CMK (cell line): ENCODE measurements around the gene SCFD1.
"Not testable (repeated sequence)": the region's sequence is repeated elsewhere in the genome, so short reads cannot be mapped to it uniquely, and the experiment has no call there.

ENCODE experiments used
- DNase-seq: peaks from one replicate; pipeline ENCODE4 v3.0.0-alpha.2; 2010; ENCODE audit warnings: low read depth

SCFD1 gene

DNA sequence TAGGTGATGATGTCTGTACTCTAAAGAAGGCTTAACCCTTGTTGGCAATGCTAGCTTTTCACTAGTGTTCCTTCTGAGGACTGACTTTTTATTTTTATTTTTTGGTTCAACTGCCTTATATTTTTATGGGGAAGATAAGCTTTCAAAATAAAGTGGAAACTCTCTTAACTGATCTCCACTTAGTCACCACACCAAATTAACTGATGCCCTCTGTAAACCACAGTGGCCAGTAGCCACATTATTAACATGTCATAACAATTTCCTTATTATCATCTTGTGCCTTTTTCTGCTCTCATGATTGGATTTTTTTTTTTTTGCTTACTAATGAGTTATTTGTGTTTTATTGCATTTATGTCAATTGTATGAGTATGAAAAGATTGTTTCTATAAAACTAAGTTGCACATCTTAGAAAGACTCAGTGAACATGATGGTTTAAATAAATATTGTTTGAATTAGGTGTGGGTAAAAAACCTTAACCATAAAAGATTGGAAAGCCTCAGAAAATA lies 56.9 kb downstream of the SCFD1 start:
- no peak for DNase-seq

GRCh38 chr14:30680036-30680435 lies 57.9 kb downstream of the SCFD1 start:
- DNase-seq: no peak

- DNase-seq: not testable (repeated sequence)
Measured at GRCh38 chr14:30680776-30681175, 58.7 kb downstream of the SCFD1 start.

- no peak for DNase-seq
Measured at GRCh38 chr14:30681752-30682355, 59.7 kb downstream of the SCFD1 start.

DNA sequence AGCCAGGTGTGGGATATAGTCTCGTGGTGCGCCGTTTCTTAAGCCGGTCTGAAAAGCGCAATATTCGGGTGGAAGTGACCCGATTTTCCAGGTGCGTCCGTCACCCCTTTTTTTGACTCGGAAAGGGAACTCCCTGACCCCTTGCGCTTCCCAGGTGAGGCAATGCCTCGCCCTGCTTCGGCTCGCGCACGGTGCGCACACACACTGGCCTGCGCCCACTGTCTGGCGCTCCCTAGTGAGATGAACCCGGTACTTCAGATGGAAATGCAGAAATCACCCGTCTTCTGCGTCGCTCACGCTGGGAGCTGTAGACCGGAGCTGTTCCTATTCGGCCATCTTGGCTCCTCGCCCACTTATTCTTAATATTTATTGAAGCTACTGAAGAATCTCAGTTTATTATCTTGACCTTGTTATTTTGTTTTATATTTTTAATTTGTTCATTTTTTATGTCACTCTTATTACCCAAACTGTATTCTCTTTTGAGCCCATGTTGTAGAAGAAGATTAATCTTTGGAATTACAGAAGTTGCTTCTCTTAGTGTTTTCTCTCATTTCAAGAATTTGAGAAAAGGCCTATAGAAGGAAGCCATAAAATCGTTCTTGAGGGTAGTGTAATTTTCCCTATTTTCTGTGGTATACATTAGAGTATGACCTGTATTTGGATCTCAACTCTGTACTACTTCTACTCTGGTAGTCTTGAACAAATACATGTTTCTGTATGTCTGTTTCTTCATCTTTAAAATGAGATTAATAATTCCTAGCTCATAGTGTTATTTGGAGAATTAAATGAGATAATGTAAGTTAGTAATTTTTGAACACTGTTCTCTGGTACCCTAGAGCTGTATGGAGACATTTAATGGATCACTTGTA lies 68.6 kb downstream of the SCFD1 start:
- not testable (repeated sequence) for DNase-seq

DNA sequence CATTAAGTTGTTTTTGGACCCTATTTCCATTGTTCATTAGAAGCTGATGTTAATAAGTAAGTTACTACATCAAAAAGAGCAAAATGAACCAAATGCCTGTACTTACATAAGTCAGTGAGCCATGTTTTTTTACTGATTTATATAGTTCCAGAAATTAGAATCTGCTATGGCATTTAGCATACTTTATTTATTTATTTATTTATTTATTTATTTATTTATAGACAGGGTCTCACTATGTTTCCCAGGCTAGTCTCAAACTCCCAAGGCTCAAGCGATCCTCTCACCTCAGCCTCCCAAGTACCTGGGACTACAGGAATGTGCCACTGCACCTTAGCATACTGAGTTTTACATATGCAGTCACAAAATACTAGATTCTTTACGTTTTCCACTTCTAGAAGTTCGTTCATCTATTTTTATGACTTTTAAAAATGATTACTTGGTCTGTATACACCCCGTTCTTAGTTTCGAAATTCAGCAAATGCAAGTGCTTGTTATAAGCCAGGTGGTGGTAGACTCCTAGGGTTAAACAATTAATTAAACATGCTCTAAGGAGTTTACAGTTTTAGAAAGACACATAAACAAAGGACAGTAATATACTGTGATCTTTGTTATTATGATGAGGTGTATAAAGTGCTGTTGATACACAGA lies 69.8 kb downstream of the SCFD1 start:
- no peak for DNase-seq

DNA sequence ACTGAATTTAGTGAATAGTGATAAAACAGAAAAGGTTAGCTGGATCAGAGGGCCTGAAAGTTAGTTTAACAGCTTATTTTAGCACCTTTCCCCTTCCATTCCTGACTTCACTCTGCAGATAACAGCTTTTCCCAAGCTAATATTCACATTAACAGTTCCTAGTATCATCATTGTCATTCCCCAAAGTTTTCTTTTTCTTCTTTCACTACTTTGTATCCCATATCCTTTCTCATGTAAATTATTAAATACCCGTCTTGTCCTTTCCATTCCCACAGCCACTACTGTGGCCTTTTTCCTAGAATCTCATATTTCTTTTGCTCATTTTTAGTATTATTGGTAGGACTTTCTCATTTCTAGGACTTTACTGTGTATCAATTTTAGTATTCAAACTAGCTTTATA lies 70.5 kb downstream of the SCFD1 start:
- no peak for DNase-seq

DNA sequence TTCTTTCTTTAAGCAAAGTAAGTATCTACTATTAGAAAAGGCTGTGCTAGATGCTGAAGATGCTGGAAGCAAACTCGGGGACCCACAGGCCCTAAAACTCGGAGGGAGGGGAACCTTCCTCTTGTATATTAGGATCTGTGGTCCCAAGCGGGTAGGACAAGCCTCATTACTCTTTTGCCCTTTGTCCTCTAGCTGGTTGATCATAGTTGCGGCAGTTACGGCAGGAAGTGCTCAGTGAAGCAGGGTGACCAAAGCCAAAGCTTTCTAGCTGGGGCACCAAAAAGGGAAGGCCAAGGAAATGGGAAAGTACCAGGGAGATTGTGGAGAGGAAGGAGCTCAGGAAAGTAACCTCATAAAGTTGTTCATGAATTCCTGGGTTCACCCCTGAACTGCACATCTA lies 76.3 kb downstream of the SCFD1 start:
- DNase-seq: no peak

- no peak for DNase-seq
Measured at GRCh38 chr14:30706704-30707103, 84.6 kb downstream of the SCFD1 start.

GRCh38 chr14:30708157-30708556 lies 86.0 kb downstream of the SCFD1 start:
- no peak for DNase-seq

GRCh38 chr14:30709201-30709600 lies 87.1 kb downstream of the SCFD1 start:
- DNase-seq: no peak

- no peak for DNase-seq
Measured at GRCh38 chr14:30710876-30711275, 88.8 kb downstream of the SCFD1 start.

GRCh38 chr14:30719137-30719536 lies 97.0 kb downstream of the SCFD1 start:
- no peak for DNase-seq

- no peak for DNase-seq
Measured at GRCh38 chr14:30725763-30726162, 103.6 kb downstream of the SCFD1 start.

GRCh38 chr14:30728471-30728870 lies 106.4 kb downstream of the SCFD1 start:
- DNase-seq: no peak

DNA sequence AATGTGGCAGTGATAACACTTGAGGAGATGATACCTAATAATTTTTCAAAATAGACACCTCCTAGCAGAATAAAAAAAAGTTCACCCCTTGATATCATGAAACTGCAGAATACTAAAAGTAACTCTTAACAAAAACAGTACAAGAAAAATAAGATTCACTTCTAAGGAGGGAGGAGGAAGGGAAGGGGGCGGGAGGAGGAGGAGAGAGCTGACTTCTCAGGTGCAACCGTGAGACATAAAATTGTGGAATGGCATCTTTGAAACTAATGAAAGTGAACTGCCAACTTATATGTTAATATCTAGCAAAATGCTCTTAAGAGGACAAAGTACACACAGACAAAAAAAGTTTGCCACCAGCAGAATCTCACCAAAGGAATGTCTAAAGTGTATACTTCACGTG lies 115.8 kb downstream of the SCFD1 start:
- no peak for DNase-seq

DNA sequence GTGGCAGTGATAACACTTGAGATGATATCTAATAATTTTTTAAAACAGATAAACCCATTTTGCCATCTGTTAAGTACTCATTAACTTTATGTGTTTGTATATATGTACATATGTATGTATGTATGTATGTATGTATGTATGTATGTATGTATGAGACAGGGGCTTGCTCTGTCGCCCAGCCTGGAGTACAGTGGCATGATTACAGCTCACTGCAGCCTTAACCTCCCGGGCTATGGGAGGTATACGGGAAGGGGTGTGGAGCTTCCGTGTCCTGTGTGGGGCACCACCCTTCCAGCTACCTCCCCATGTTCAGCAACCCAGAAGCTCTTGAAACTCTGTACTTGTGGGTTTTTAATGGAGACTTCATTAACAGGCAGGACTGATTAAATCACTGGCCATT lies 116.9 kb downstream of the SCFD1 start:
- no peak for DNase-seq

GRCh38 chr14:30748343-30748742 lies 126.2 kb downstream of the SCFD1 start:
- no peak for DNase-seq

GRCh38 chr14:30751646-30752416 lies 129.7 kb downstream of the SCFD1 start:
- DNase-seq: no peak

- no peak for DNase-seq
Measured at GRCh38 chr14:30753452-30753851, 131.3 kb downstream of the SCFD1 start.

- no peak for DNase-seq
Measured at GRCh38 chr14:30754778-30755177, 132.7 kb downstream of the SCFD1 start.

DNA sequence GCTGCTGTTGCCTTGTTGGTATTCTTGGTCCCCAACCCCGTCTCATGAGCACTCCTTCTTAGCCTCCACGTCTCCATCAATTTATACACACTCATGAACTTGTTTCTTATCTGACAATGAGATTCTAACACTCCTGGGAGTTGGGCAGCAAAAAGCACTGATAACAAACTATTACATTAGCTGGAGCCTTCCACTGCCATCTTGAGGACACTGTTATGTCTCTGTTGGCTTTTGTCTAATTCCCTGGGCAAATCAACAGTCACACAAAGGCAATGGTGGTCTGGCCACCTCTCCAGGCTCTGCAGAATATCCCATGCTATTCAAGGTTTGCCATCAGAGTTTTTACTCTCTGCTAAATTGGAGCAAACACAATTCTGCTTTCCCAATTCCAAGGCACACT lies 134.5 kb downstream of the SCFD1 start:
- no peak for DNase-seq
